Transverse colon (tissue), 3 donors: ENCODE data around the gene ARHGAP8.

Experiments used
- POLR2A ChIP-seq: fragments of 450-650 bp; IDR thresholded peaks from one replicate; pipeline ENCODE4 v1.6.1; 2016; ENCODE audit warnings: antibody characterized with exemption, mild to moderate bottlenecking, moderate library complexity
- TF ChIP-seq, protein P1 (sequence below), 5 experiments: fragments of 200-600 bp in 3 of 5; fragments of 450-650 bp in 2 of 5; sonication (generic) in 3 of 5; IDR thresholded peaks; 1 replicate in 2 of 5; 2 replicates in 3 of 5; pipeline ENCODE4 v1.5.1; 2016 to 2017; ENCODE audit warnings: antibody characterized with exemption in 5 of 5, inconsistent platforms in 3 of 5, mild to moderate bottlenecking in 2 of 5, moderate library complexity in 1 of 5

- TF ChIP-seq, protein P1, sequence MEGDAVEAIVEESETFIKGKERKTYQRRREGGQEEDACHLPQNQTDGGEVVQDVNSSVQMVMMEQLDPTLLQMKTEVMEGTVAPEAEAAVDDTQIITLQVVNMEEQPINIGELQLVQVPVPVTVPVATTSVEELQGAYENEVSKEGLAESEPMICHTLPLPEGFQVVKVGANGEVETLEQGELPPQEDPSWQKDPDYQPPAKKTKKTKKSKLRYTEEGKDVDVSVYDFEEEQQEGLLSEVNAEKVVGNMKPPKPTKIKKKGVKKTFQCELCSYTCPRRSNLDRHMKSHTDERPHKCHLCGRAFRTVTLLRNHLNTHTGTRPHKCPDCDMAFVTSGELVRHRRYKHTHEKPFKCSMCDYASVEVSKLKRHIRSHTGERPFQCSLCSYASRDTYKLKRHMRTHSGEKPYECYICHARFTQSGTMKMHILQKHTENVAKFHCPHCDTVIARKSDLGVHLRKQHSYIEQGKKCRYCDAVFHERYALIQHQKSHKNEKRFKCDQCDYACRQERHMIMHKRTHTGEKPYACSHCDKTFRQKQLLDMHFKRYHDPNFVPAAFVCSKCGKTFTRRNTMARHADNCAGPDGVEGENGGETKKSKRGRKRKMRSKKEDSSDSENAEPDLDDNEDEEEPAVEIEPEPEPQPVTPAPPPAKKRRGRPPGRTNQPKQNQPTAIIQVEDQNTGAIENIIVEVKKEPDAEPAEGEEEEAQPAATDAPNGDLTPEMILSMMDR (IDR thresholded peaks at IDR 0.05) = no peak
- no peak for TF ChIP-seq POLR2A
Measured at GRCh38 chr22:44711241-44711560, 41.2 kb upstream of the ARHGAP8 start.
